Measurements from ENCODE around the gene CLDN7.
A peak's percentile ranks its signal among the peaks of the same experiment; 100 is the strongest.
"Not testable (repeated sequence)": the region's sequence is repeated elsewhere in the genome, so short reads cannot be mapped to it uniquely, and the experiment has no call there.

Gene CLDN7

DNA sequence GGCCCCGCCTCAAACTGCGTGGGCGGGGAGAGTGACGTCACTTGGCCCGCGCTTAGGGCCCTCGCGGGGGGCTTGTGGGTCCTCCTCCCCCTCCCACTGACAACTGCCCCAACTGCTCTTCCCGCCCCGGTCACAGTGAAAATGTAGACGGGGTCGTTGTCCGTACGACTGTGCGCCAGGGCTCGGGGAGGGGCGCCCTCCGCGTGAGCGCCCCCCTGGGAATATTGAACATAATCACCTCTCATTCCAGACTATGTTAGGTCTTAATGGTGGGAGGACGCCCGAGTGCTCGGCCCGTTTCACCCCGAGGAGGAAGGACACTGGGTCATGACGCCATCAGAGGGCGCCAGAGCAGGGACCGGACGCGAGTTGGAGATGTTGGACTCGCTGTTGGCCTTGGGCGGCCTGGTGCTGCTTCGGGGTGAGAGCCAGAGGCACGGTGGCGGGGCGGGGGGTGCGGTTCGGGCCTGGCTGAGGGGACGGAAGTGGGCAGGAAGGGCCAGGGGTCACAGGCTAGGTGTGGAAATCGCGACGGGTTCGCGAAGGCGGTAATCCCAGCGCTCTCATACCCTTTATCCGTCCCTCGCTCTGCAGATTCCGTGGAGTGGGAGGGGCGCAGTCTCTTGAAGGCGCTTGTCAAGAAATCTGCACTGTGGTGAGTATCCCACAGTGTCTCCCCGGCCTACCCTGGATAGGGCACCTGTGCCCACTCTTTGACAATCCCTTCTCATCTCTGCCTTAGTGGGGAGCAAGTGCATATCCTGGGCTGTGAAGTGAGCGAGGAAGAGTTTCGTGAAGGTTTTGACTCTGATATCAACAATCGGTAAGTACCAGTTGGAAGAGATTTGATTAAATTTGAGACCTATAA, 9.9 kb downstream of the CLDN7 start, which contains the start of gene ELP5:
Gene ELP5 (plus strand): TSS at position 40 of the 868 bp plus-strand sequence. CDS start 336 bp downstream, at position 376.
- DNase-seq, result peak; percentile 64

DNA sequence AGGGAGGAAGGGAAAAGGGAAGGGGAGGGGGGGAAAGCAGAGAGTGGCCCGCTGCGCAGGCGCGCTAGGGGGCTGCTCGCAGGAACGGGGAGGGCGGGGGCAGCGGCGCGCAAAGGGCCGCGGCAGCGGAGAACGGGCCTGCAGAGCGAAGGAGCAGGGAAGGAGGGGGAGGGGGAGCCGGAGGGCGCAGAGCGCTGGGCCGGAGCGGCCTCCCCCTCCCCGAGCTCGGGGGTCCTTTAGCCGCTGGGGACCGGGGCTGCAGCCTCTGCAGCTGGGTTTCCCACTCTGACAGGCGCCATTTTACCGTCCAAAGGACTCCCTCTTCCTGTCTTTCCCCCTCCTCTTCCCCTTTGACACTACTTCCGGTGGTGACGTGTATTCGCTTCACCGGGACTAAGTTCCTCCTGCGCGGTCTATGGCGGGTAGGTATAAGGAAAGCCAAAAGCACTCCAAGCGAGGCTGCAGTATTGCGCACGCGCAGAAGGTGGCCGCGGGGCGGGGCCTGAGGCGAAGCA, 10.6 kb downstream of the CLDN7 start, which contains the start of gene CTDNEP1:
Gene CTDNEP1 (minus strand): TSS at position 74 of the 515 bp plus-strand sequence. CDS start 438 bp downstream, outside the sequence.
- peak; percentile 93 for DNase-seq

DNA sequence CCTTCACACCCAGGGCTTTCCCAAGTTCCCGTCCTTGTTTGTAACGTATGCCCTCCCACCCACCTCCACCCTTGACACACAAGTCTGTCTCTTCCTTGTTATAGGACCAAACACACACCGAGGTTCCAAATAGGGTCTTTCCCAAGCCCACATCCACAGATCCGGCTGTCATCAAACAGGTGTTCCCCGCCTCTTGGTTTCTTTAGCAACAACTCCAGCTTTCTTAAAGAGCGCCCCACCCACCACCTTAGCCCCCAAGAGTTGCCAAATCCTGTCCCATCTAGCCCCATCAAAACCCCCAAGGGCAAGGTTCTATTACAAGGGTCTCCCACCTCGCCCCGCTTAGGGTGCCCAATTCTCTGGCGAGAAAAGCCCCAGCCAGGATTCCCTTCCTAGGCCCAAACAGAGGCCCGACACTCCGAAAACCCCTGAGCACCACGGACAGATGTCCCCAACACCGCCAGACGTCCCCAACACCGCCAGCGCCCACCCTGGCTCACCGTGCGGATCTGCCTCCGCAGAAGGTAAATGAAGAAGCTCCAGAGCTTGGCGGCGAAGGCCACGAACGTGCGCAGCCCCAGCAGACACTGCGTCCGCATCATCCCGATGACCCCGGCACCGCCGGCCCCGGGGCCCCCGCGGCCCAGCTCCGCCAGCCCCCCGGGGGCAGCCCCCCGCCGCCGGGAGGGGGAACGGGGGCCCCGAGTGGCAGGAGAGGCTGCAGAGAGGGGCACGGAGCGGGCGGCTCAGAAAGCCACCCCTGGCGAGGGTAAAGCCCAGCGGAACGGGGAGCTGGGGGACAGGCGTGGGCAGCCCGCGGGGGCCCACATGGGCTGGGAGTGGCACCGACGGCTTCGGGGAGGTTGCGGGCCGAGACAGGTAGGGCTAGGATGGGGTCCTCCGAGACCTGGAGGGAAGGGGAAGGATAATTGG, 11.3 kb downstream of the CLDN7 start:
- DNase-seq, result no peak

- DNase-seq, result no peak
These were observed 12.4 kb downstream of the CLDN7 start for GRCh38 chr17:7249830-7250229.

DNA sequence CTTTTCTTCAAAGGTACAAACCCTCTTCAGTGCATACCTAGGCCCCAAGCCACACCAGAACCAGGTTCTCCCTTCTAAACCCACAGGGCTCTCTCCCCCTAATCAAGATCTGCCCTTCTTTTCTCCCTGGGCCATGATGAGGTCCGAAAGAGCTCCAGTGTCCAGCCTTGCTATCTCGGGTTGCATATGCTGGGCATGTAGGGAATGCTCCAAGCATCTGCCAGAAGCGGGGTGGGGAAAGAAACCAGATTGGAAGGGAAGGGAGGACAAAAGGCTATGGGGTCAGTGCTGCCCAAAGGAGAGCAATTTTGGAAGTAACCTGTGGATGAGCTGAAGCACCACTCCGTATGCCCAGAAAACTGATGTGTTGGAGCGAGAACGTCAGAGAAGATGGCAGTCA, 13.1 kb downstream of the CLDN7 start:
- DNase-seq, result no peak

DNA sequence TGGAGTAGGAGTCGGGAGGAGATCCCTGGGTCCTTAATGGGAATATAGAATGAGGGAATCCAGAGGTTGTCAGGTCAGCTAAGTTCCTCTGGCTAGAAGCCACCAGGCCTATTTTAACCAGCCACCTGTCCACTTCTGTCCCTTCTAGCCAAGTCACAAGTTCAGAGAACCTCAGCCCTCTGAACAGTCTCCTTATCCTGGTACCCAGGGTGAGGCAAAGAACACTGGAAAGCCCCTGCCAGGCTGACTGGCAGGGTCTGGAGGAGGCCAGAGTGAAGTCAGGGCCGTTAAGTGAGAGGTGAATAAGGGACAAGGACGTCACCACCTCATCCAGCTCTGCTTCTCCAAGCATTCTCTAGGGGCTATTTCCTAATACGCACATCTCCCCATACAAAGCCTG, 13.5 kb downstream of the CLDN7 start:
- no peak for DNase-seq

GRCh38 chr17:7246779-7247178, 15.5 kb downstream of the CLDN7 start:
- no peak for DNase-seq

GRCh38 chr17:7243838-7244237, 18.4 kb downstream of the CLDN7 start:
- DNase-seq, result not testable (repeated sequence)

- no peak for DNase-seq
These were observed 18.9 kb downstream of the CLDN7 start for GRCh38 chr17:7243453-7243729.

- peak; percentile 79 for DNase-seq
These were observed 19.4 kb downstream of the CLDN7 start for GRCh38 chr17:7242717-7243452.

DNA sequence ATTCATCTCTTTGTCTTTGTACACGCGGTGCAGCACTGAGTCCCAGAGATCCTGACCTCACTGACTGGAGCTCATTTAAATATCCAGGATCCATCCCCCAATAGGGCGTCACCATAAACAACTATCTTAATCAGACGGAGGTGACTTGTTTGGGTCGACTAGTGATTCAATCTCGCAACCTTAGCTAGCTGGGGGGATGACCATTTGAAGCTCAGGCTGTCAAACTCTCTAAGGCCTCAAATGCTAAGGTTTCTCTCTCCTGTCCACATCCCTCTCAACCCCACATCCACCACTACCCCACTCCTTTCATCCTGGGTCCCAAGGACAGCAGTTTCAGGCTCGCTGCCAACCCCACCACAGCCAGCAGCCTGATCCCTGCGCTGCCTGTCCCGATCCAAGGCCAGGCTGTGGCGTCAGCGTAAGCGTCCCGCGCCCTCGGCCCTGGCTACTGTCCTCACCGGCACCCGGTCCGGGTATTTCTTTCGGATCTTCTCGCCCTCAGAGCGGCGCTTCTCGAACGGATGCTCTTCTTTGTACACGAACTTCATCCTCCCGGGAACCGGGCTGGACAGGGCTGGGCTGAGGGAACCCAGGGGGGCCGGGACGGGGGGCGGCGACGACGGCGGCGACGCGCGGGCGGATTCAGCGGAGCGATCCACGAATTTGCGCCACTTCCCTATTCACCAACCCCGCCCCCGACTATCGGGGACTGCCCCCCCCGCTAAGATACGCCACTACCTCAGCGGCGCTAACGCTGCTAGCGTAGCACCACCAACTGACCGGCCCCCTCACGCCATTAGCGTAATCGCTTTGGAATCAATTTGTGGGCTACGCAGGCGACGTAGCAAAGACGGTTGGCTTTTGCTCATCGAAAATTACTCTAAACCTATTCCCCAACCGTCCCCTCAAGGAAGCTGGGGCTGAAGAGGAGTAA, 20.2 kb downstream of the CLDN7 start, which contains the start of gene GABARAP:
Gene GABARAP (minus strand): TSS at position 667 of the 934 bp plus-strand sequence. CDS start 119 bp downstream, at position 548.
- peak; percentile 49 for DNase-seq

- DNase-seq, result no peak
These were observed 21.1 kb downstream of the CLDN7 start for GRCh38 chr17:7241090-7241733.

- no peak for DNase-seq
These were observed 21.9 kb downstream of the CLDN7 start for GRCh38 chr17:7240375-7240774.

DNA sequence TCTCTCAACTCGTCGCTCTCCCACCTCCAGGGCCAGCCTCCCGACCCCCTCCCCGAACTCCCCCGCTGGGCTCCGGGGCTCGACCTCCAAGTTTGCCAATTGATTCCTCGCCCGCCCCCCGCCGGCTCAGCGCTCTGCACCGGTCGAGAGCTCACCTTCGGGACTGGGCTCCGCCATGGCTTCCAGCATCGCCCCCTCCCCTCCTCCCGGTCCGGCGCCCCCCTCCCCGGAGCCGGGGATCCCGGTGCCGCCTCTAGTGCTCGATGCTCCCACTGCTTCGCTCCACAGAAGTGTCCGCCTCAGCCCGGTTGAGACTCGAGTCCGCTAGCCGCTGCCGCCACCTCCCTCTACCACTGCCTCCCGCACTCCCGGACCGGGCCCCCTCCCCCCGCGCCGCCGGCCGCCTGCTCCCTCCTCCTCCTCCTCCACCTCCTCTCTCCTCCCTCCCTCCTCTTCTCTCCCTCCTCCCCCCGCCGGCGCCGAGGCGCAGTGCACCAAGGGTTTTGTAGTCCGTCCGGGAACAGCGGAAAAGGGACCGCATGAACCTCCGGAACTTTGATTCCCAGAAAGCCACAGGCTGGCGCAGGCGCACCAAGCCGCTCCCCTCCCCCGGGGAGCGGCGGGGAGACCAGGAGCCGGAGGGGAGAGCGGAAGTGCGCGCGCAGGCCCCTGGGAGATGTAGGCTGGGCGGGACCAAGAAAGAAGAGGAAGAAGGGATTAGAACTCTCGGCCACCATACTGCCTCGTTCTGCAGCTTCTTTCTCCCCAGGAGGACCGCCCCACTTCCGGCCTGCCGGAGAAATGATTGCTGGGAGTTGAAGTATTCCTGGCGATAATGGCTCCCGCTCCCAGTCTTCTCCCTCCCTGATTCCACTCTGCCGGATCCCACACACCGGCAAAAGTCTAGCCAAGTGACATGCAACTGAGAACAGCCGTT, 22.9 kb downstream of the CLDN7 start, which contains the start of gene PHF23:
Gene PHF23 (minus strand): TSS at position 367 of the 937 bp plus-strand sequence. CDS start 178 bp downstream, at position 189.
- DNase-seq, result peak; percentile 95

- no peak for DNase-seq
These were observed 23.7 kb downstream of the CLDN7 start for GRCh38 chr17:7238420-7239090.

GRCh38 chr17:7237761-7238419, 24.4 kb downstream of the CLDN7 start:
- no peak for DNase-seq

GRCh38 chr17:7237266-7237760, 25.0 kb downstream of the CLDN7 start:
- no peak for DNase-seq

DNA sequence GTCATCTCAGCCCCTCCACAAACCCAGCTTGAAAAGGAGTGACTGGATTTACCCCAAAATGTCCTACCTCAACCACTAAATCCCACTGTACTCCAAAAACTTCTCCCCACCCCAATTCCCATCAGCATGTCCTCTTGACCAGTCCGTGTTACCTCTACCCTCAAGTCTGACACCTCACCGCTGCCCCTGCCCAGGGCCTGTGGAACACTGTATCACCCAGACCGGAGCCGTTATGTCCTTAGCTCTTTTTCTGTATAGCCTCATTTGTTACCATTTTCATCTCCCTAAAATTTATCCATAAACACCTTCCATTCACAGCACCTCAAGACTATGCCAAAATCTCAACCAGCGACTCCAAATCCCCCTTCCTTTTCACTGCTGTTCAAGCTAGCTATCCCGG, 25.5 kb downstream of the CLDN7 start:
- no peak for DNase-seq

All from DMS153 (cell line).